Heart right ventricle (tissue), 16 donors: ENCODE measurements around the gene ROR2. TPM values are rescaled to one million over a fixed set of nuclear protein-coding genes. Genes with fewer than 3 reads are reported as not detected.

Experiments used
- ATAC-seq, 8 donors: fragments of 200-7000 bp; cut with Tn5 transposase; one replicate each; pipeline ENCODE4 v1.9.1; 2020; ENCODE audit warnings: mild to moderate bottlenecking in 8 of 8, moderate library complexity in 8 of 8, moderate number of reproducible peaks in 1 of 8
- DNase-seq, 2 donors: peaks; one replicate each; pipeline ENCODE4 v3.0.0-alpha.2; 2020
- H3K27ac ChIP-seq, 10 donors: fragments of 200-600 bp; sonication (generic) in 2 of 10; one replicate each; pipeline versions ENCODE4 v1.5.0 to v1.8.0; 2020 to 2022; ENCODE audit warnings: mild to moderate bottlenecking in 3 of 10
- H3K27me3 ChIP-seq, 7 donors: fragments of 200-600 bp; one replicate each; pipeline ENCODE4 v1.8.0; 2021 to 2022; ENCODE audit warnings: mild to moderate bottlenecking in 2 of 7
- H3K36me3 ChIP-seq, 9 donors: fragments of 200-600 bp; sonication (generic) in 1 of 9; one replicate each; pipeline versions ENCODE4 v1.5.0 to v1.8.0; 2020 to 2022; ENCODE audit warnings: mild to moderate bottlenecking in 2 of 9
- H3K4me1 ChIP-seq, 9 donors: fragments of 200-600 bp; sonication (generic) in 1 of 9; one replicate each; pipeline versions ENCODE4 v1.5.0 to v1.8.0; 2020 to 2022; ENCODE audit warnings: mild to moderate bottlenecking in 4 of 9
- H3K4me3 ChIP-seq, 10 donors: fragments of 200-600 bp; sonication (generic) in 2 of 10; one replicate each; pipeline versions ENCODE4 v1.5.0 to v1.8.0; 2020 to 2022; ENCODE audit warnings: mild to moderate bottlenecking in 7 of 10, moderate library complexity in 2 of 10
- H3K9me3 ChIP-seq, 11 donors: fragments of 200-600 bp in 10 of 11; sonication (generic) in 2 of 11; one replicate each; pipeline versions ENCODE4 v1.5.0 to v1.8.0; 2013 to 2022; ENCODE audit warnings: mild to moderate bottlenecking in 2 of 11, control low read depth in 1 of 11, moderate library complexity in 1 of 11
- CTCF ChIP-seq, 9 donors: fragments of 200-600 bp; sonication (generic) in 2 of 9; IDR thresholded peaks; one replicate each; pipeline versions ENCODE4 v1.5.0 to v1.8.0; 2021 to 2022; ENCODE audit warnings: antibody characterized with exemption in 9 of 9, mild to moderate bottlenecking in 5 of 9, moderate library complexity in 1 of 9
- WGBS, 2 donors: extraction: QIAGEN DNeasy Blood & Tissue Kit; methylation state at CpG; one replicate each; pipeline ENCODE4 v1.1.7; 2013; ENCODE audit warnings: inconsistent platforms in 1 of 2; 5-methylcytosine and 5-hydroxymethylcytosine counted together
- intact Hi-C, 10 donors: fragments of 100-400 bp; cut with DNase I; formaldehyde crosslinking; loops; one replicate each; pipeline versions ENCODE4 v1.11.1 to v1.14.2; 2022
- polyA plus RNA-seq, 2 donors: library from polyadenylated mRNA; stranded (reverse); fragments of 200-250 nt; gene quantifications; one replicate each; pipeline ENCODE4 v1.2.3, GENCODE V29; 2013
- total RNA-seq, 10 donors: library from RNA; stranded (reverse); fragmentation: NEBNext Ultra II Directional in 3 of 10; extraction: Animal tissue kit (Norgen Biotek cat#: 25700) in 3 of 10; gene quantifications; one replicate each; pipeline versions ENCODE4 v1.2.1 to v1.2.4, GENCODE V29; 2021 to 2023
- donor health status: Arrhythmogenic right ventricular cardiomyopathy.
- donor health status: ischemic (EF 13 %, LVEDD 7.1; RV severe dilation, severe dysfunction).
- donor health status: healthy with polysubstance abuse.
- donor health status: DM: no; HTN: yes; CAD: no.
- donor health status: DM: no; HTN: no; CAD: no.
- donor health status: ischemic (EF 25% LVEDD 6.9; RV normal size, moderate dysfunction).
- donor health status: ischemic (EF 25% LVEDD 5.7; RV mildly dilated, moderate dysfunction).
- donor health status: healthy.
- donor health status: DM: yes; HTN: yes; CAD: no.
- donor health status: Ischemic cardiomyopathy.
- donor health status: ischemic (EF 35%, LVEDD 5.7; RV mildly dilated, moderate dysfunction).
- donor health status: nonischemic (EF 11% LVEDD 7.7; RV severe dilation, severe dysfunction).
- donor health status: DM: yes; HTN: yes; CAD: no.
- donor health status: PGD.
- donor health status: ischemic (EF 29% LVEDD 5.4; RV normal size, mild dysfunction).
- donor health status: nonischemic (EF 23%, LVEDD 6.1; RV moderate dilation, normal function).

ROR2 gene
- total and polyA plus RNA-seq, 12 donors, result 0.11 to 1.4 (median 0.47) TPM

DNA sequence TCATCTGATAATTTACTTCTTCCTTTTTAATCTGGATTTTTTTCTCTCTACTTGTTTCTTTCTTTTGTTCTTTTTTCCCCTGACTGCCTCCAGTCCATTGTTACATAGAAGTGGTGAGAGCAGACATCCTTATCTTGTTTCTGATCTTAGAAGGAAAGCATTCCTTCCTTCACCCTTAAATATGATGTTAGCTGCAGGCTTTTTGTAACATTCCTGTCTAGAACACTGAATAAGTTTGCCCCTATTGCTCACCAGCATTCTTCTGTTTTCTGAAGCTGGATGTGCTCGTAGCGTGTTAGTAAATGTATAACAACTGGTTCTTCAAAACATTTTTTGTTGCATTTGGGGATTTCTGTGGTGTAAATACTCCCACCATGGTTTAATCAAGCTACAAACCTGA is 389.7 kb downstream of the ROR2 start:
- intact Hi-C loops, result no loop called here
- Histone ChIP-seq H3K4me1 (peaks cover 0 to 7% (median 0%) of the 10 kb centered on the region in 9 donors), H3K9me3 (no peaks in the 10 kb centered on the region), H3K27me3 (no peaks in the 10 kb centered on the region), H3K27ac (no peak overlapping the region), H3K36me3 (no peaks in the 10 kb centered on the region), H3K4me3 (no peak overlapping the region)
- WGBS, 2 donors, result 88 to 92% methylated on average over 2 of the region's 2 CpGs
- DNase-seq (no peak), ATAC-seq (no peak)
- no peak for TF ChIP-seq CTCF (IDR thresholded peaks at IDR 0.05)

- no peaks in the 10 kb centered on the region for H3K36me3 ChIP-seq
- ATAC-seq, result no peak
- no peaks in the 10 kb centered on the region for H3K9me3 ChIP-seq
- peaks cover 0 to 7% (median 0%) of the 10 kb centered on the region in 9 donors for H3K4me1 ChIP-seq
- no peak for DNase-seq
- H3K27ac ChIP-seq, result no peak overlapping the region
- WGBS, 2 donors, result 61 to 79% methylated on average over 2 of the region's 2 CpGs
- intact Hi-C loops, result no loop called here
- H3K27me3 ChIP-seq, result no peaks in the 10 kb centered on the region
- H3K4me3 ChIP-seq, result no peak overlapping the region
- TF ChIP-seq CTCF (IDR thresholded peaks at IDR 0.05), result no peak
Observed at GRCh38 chr9:91558879-91559278, 391.1 kb downstream of the ROR2 start.

DNA sequence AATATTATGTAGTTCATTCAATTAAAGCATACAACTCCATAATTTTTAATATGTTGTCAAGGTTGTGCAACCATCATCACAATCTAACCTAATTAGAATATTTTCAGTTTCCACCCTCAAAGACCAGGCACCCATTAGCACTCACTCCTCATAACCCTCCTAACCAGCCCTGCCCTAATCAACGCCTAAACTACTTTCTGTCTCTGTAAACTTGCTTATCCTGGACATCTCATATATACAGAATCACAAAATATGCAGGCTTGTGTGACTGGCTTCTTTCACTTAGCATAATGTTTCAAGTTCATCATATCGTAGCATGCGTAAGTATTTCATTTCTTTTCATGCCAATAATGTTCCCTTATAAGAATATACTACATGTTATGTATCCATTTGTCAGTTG is 391.6 kb downstream of the ROR2 start:
- no peaks in the 10 kb centered on the region for H3K27me3 ChIP-seq
- TF ChIP-seq CTCF (IDR thresholded peaks at IDR 0.05), result no peak
- no peak overlapping the region for H3K27ac ChIP-seq
- H3K4me1 ChIP-seq, result peaks cover 0 to 7% (median 0%) of the 10 kb centered on the region in 9 donors
- H3K9me3 ChIP-seq, result no peaks in the 10 kb centered on the region
- 88 to 92% methylated on average over 3 of the region's 3 CpGs for WGBS, 2 donors
- ATAC-seq, result no peak
- H3K36me3 ChIP-seq, result no peaks in the 10 kb centered on the region
- intact Hi-C loops, result no loop called here
- no peak overlapping the region for H3K4me3 ChIP-seq
- DNase-seq, result no peak

- Histone ChIP-seq H3K4me3 (no peak overlapping the region), H3K27ac (no peak overlapping the region), H3K27me3 (no peaks in the 10 kb centered on the region), H3K9me3 (no peaks in the 10 kb centered on the region), H3K36me3 (no peaks in the 10 kb centered on the region), H3K4me1 (peaks cover 0 to 7% (median 0%) of the 10 kb centered on the region in 9 donors)
- 71 to 73% methylated on average over 2 of the region's 2 CpGs for WGBS, 2 donors
- DNase-seq (no peak), ATAC-seq (no peak)
- no peak for TF ChIP-seq CTCF (IDR thresholded peaks at IDR 0.05)
- intact Hi-C loops, result no loop called here
Observed at GRCh38 chr9:91557327-91557726, 392.7 kb downstream of the ROR2 start.
